Activated CD8-positive, alpha-beta memory T cell treated with anti-CD3 and anti-CD28 coated beads for 1 hour (primary cell): Measurements from ENCODE around the gene HAUS7.

Experiments used
- DNase-seq, 2 donors: peaks; one replicate each; pipeline ENCODE4 v3.0.0-alpha.2; 2020; ENCODE audit warnings: low read depth in 1 of 2; ENCODE audit errors: extremely low read depth in 1 of 2

Gene HAUS7

GRCh38 chrX:153477901-153478300, 7.5 kb upstream of the HAUS7 start:
- DNase-seq, result no peak

- DNase-seq, result no peak
Observed at GRCh38 chrX:153477364-153477857, 7.0 kb upstream of the HAUS7 start.

GRCh38 chrX:153476666-153477363, 6.4 kb upstream of the HAUS7 start:
- no peak for DNase-seq

GRCh38 chrX:153475751-153476281, 5.4 kb upstream of the HAUS7 start:
- DNase-seq, result no peak

GRCh38 chrX:153475271-153475670, 4.9 kb upstream of the HAUS7 start:
- no peak for DNase-seq

- peak in 1 of 2 donors; percentile 16 for DNase-seq
Observed at GRCh38 chrX:153474718-153475117, 4.3 kb upstream of the HAUS7 start.

- DNase-seq, result no peak
Observed at GRCh38 chrX:153474266-153474665, 3.9 kb upstream of the HAUS7 start.

GRCh38 chrX:153473126-153473525, 2.8 kb upstream of the HAUS7 start:
- DNase-seq, result no peak

- no peak for DNase-seq
Observed at GRCh38 chrX:153471663-153472280, 1.4 kb upstream of the HAUS7 start.

- no peak for DNase-seq
Observed at GRCh38 chrX:153469811-153470410, 465 bp downstream of the HAUS7 start.

GRCh38 chrX:153468008-153468580, 2.3 kb downstream of the HAUS7 start:
- DNase-seq, result no peak

GRCh38 chrX:153465691-153466380, 4.5 kb downstream of the HAUS7 start:
- DNase-seq, result no peak

- DNase-seq, result no peak
Observed at GRCh38 chrX:153464116-153464515, 6.3 kb downstream of the HAUS7 start.

- no peak for DNase-seq
Observed at GRCh38 chrX:153463556-153463955, 6.8 kb downstream of the HAUS7 start.

GRCh38 chrX:153463031-153463430, 7.3 kb downstream of the HAUS7 start:
- DNase-seq, result no peak

- DNase-seq, result no peak
Observed at GRCh38 chrX:153462291-153462690, 8.1 kb downstream of the HAUS7 start.

GRCh38 chrX:153460826-153461225, 9.6 kb downstream of the HAUS7 start:
- DNase-seq, result peak in 1 of 2 donors; percentile 29

- DNase-seq, result no peak
Observed at GRCh38 chrX:153459986-153460385, 10.4 kb downstream of the HAUS7 start.

GRCh38 chrX:153458476-153458875, 11.9 kb downstream of the HAUS7 start:
- DNase-seq, result no peak

- no peak for DNase-seq
Observed at GRCh38 chrX:153457827-153458466, 12.4 kb downstream of the HAUS7 start.
